SIG-M5 (cell line): ENCODE data around the gene MYOCOS.
"Not testable (repeated sequence)": the region's sequence is repeated elsewhere in the genome, so short reads cannot be mapped to it uniquely, and the experiment has no call there.

ENCODE experiments used
- DNase-seq: peaks from one replicate; lab custom pipeline; 2025; lab: John Stamatoyannopoulos, UW

The MYOCOS gene

DNA sequence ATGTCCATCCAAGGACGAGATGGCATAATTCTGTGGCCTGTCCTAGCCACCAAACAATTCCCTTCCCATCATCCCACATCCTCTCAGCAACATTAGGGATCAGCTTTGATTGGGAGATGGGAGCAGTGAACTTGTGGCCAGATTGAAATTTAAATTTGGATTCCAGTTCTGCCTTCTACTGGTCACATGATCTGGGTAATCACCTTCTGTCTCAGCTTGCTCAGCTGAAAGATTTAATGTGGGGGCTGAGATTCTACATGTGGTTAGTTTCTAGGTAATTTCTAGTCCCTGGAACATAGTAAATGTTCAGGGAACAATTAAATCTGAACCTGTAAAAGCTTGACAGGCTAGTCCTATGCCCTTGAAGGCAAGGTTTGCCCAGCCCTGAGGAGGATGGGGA is 3.2 kb downstream of the MYOCOS start:
- DNase-seq, result no peak

DNA sequence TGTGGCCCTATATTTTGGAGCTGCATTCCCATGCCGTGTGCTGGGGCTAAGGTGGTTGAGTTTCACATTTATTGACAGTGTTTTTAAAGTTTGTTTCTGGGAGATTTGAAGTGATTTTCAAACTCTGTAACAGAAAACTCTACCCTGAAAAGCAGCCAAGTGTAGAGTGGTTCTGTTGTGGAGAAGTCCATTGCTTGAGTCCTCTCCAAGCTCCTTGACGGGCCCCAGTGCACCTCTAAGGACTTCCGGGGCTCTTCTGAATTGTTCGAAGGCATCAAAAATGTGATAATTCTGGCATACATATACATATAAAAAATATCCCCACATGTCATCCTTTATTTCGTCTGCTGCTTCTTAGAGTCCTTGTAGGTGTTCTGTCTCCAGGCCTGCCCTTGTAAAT is 5.0 kb downstream of the MYOCOS start:
- DNase-seq, result no peak

- DNase-seq, result no peak
These were observed 6.2 kb downstream of the MYOCOS start for GRCh38 chr1:171628225-171628624.

DNA sequence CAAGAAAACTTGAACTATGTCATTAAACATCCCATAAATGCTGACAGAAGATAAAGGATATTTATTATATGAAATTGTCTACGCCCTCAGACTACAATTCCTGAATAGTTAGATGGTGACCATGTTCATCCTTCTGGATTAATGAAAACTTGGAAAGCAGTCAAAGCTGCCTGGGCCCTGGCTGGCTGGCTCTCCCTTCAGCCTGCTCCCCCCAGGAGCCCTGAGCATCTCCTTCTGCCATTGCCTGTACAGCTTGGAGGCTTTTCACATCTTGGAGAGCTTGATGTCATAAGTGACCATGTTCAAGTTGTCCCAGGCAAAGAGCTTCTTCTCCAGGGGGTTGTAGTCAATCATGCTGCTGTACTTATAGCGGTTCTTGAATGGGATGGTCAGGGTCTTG is 13.6 kb downstream of the MYOCOS start:
- no peak for DNase-seq

DNA sequence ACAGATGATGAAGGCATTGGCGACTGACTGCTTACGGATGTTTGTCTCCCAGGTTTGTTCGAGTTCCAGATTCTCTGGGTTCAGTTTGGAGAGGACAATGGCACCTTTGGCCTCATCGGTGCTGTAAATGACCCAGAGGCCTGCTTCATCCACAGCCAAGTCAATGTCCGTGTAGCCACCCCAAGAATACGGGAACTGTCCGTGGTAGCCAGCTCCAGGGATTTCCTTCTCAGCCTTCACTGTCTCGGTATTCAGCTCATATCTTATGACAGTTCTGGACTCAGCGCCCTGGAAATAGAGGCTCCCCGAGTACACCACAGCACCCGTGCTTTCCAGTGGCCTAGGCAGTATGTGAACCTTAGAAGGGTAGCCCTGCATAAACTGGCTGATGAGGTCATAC is 14.1 kb downstream of the MYOCOS start:
- no peak for DNase-seq

- no peak for DNase-seq
These were observed 16.0 kb downstream of the MYOCOS start for GRCh38 chr1:171637928-171638576.

DNA sequence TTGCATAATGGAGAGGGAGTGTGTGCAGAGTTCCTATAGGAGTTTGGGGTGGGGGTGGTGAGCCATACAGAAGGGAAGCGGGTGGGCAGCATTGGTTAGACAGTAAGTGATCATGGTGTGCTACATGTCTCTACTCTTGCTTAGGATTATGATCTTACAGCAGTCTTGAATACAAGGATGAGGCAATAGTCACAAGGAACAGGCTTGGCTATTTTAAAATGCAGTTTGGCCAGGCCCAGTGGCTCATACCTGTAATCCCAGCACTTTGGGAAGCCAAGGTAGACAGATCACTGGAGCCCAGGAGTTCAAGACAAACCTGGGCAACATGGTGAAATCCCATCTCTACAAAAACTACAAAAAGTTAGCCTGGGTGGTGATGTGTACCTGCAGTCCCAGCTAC is 18.2 kb downstream of the MYOCOS start:
- no peak for DNase-seq

DNA sequence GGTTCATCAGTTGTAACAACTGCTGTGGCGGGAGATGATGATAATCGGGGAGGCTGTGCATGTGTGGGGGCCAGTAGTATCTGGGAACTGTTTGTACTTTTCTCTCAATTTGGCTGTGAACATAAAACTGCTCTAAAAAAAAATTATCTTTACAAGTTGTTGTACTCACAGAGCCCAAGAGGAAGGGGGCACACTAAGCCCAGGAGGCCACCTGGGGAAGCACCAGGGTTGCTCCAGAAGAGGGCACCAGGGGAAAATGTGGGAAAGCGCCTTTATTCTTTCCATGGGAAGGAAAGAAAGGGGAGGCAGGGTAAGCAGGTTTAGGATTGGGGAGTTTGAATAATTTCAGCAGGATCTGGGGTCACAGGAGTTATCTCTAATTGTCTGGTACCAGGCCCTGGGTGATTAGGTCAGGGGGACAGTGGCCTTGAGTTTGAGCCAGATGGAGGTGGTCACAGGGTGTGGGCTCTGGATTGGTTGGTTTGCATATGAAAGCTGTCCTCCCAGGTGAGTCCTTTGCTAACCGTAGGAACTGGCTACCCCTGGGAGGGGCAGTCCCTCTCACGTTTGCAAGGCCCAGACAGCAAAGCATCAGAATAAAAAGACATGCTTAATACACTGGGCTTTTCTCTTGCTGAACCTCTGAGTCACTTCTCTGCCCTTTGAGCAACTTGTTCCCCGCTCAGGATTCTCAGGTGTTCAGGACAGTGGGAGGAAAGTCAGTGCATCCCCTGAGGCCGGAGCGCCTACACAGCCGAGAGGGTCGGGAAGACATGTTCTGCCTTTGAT is 19.2 kb downstream of the MYOCOS start:
- DNase-seq, result no peak

- DNase-seq, result no peak
These were observed 20.2 kb downstream of the MYOCOS start for GRCh38 chr1:171642197-171642596.

- DNase-seq, result no peak
These were observed 21.1 kb downstream of the MYOCOS start for GRCh38 chr1:171643156-171643555.

DNA sequence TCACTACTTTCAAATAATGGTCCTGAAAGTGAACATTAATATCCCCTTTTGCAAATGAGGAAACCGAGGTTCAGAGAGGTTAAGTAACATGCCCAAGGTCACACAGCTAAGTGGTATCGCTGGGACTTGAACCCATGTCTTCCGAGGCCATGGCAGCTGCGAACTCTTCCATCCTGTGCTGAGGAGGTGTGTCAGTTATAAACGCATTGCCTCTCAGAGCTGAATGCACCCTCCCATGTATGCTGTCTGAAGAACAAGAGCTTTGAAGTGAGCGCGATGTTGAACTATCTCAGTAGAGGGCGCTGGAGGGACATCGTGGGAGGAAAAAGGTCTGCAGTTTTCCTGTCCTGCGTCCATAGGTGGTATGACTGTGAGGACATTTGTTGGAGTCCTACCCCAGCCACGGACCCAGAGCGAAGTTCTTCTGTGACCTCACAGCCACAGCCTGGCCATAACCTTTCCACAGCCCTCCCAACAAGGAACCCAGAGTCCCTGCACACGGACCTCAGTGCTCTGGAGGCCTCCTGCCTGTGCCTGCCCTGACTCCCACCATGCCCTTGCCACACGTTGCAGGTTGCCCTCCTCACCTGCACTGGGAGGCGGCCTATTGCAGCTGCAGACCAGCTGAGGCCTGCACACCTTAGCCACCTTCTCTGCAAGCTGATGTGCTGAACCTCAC is 22.9 kb downstream of the MYOCOS start:
- DNase-seq, result peak; percentile 30

DNA sequence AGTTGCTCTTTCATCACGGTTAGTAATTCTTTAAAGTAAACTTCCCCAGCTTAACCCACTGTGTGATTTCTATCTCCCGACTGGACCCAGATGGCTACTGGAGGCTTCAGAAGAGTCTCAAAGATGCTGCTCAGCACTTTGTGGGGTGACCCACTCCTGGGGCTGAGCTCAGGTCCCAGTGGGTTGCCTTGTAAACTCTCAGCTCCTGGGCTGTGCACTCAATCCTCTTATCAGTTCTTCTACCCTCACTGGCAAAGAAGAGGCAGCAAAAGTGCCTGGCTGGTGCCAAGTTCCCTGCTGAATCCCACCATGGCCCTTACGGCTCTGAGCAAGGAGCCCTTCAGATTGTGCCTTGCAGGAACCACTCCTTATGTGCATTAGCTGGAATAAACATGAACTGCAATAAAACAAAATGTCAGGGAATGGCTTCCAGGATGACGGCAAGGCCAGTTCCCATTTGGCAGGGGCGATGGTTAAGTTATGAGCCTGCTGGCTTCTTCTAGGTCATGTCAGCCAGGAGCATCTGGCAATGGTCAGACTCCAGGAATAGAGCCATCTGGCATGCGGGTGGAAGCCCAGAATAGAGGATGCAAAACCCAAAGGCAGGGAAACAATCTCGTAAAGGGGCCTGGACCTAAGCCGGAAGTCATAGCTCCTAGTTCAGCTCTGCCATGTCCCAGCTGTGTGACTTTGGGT is 23.7 kb downstream of the MYOCOS start:
- no peak for DNase-seq

GRCh38 chr1:171646249-171646560 is 24.2 kb downstream of the MYOCOS start:
- no peak for DNase-seq

GRCh38 chr1:171652234-171652822 is 30.3 kb downstream of the MYOCOS start, which contains the start of gene MYOC:
Gene MYOC, minus strand, starts transcription at chr1:171652688. Its CDS starts 77 bp downstream, at chr1:171652611.
- no peak for DNase-seq

GRCh38 chr1:171653796-171654195 is 31.8 kb downstream of the MYOCOS start:
- no peak for DNase-seq

DNA sequence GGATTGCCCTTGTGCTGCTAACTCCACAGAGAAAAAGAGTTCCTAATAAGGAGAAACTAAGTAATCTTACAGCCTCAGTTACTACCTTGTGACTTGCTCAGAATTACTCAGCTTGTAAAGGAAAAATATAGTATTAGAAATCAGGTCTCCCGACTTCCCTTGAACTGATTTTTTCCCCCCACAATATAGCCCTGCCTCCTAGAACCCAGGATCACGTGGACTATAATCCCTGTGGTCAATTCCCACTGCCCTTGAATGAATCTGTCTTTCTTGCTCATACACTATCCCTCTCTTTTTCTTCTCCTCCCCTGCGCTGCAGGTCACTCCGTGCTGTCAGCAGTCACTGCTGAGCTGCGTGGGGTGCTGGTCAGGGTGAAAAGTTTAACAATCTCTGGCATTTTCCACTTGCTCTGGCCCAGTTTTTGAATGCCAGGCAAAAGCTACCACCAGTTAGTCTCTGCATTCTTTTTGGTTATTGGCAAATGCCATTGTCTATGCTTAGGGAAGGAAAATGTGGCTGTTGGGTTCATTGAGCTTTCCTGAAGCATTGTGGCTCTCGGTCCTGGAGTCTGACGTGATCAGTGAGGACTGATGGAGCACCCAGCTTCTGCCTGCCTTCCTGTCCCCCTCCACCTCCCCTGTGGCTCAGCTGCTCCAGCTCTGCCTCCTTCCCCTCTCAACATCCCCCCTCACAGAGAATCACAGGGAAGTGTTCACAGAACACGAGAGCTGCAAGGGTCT is 32.3 kb downstream of the MYOCOS start:
- no peak for DNase-seq

DNA sequence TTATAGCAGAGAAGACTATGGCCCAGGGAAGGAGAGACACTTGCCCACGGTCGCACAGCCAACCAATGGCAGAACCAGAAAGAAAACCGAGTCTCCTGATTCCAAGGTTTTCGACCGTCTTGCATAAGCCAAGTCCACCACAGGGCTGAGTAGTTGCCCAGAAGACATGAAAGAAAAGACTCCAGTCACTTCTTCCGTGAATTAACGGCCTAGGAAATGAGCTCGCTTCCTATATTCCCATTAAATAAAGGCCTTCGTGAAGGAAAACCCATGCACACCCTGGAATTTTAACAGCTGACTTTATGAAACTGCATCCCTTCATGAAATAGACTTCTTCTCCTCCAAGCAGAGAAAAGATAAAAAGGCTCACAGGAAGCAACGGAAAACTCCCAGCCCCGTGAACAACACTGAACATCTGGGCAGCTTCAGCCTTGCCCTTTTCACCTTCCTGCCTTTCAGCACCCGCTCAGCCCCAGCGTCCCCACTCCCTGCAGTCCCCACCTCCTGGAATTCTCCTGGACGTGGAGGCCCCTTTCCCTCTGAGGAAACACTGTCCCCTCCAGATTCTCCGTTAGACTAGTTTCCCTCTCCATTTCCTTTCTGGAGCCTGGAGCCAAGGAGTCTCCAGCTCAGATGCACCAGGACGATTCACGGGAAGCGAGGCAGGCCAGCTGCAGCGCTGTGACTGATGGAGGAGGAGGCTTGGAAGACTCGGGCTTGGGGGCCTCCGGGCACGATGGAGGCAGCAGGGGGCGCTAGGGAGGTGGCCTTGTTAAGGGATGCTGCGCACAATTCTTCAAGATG is 33.1 kb downstream of the MYOCOS start:
- no peak for DNase-seq

DNA sequence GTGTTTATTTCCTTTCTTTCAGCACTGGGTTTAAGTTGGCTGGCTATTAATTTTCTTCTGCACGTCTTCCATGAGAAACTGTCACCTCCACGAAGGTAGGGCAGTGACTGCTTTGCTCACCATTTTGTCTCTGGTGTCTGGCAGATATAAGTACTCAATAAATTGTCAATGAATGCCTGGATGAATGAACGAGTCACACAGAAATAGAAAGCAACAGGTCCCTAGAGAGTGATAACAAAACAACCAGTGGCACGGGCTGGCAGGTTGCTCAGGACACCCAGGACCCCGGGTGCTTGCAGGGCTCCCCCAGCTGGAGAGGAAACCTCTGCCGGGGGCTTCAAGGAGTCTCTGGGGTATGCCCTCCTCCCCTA is 33.7 kb downstream of the MYOCOS start:
- DNase-seq, result no peak

GRCh38 chr1:171656206-171656605 is 34.2 kb downstream of the MYOCOS start:
- not testable (repeated sequence) for DNase-seq

DNA sequence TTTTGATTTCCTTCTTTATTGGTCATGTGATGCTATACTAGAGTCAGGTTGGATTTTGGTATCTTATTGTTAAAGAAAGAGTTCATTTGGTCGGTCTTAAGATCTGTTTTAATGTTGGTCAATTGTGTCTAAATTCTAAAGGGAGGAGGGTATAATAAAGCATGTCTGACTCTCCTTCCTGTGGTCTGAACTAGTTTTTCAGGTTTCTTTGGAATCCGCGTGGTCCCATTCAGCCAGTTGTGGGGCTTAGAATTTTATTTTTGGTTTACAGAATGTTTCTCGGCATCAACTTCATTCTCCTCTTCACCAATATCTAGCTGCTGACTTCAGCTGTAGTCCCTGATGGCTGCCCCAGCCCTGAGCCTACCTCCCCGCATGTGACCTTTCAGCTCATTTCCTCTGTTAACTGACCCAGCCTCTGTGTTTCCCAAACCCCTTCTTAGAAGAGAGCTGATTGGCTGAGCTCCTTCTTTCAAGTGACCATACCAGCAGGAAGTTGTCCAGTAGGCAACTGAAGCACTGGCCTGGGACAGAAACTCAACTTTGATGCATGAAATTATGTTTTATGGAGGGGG is 39.1 kb downstream of the MYOCOS start:
- no peak for DNase-seq
